Measurements from ENCODE around the gene SLC35B1.

Gene SLC35B1

GRCh38 chr17:49727380-49727779, 19.6 kb upstream of the SLC35B1 start:
- TF ChIP-seq SIN3A (IDR thresholded peaks at IDR 0.05; ENCODE audit: borderline replicate concordance, insufficient read depth, low read length) = no peak
- TF ChIP-seq FOXP2 (optimal IDR thresholded peaks at IDR 0.05; ENCODE audit: borderline replicate concordance, extremely low read depth, extremely low read length, insufficient read depth) = no peak
- TF ChIP-seq POLR2AphosphoS5 (IDR thresholded peaks at IDR 0.05; ENCODE audit: low read depth, low read length) = no peak
- no peak for TF ChIP-seq TAF1 (IDR thresholded peaks at IDR 0.05; ENCODE audit: borderline replicate concordance, insufficient read depth, low read length)
- no peak for TF ChIP-seq REST (IDR thresholded peaks at IDR 0.05; ENCODE audit: insufficient read depth in 1 of 2, low read depth in 2 of 2, low read length in 2 of 2)

- TF ChIP-seq TAF1 (IDR thresholded peaks at IDR 0.05; ENCODE audit: borderline replicate concordance, insufficient read depth, low read length) (no peak), POLR2AphosphoS5 (IDR thresholded peaks at IDR 0.05; ENCODE audit: low read depth, low read length) (no peak)
These were observed 17.8 kb upstream of the SLC35B1 start for GRCh38 chr17:49725452-49726130.

GRCh38 chr17:49723423-49723822, 15.7 kb upstream of the SLC35B1 start:
- TF ChIP-seq TAF1 (IDR thresholded peaks at IDR 0.05; ENCODE audit: borderline replicate concordance, insufficient read depth, low read length) (no peak), SIN3A (IDR thresholded peaks at IDR 0.05; ENCODE audit: borderline replicate concordance, insufficient read depth, low read length) (no peak), POLR2AphosphoS5 (IDR thresholded peaks at IDR 0.05; ENCODE audit: low read depth, low read length) (no peak)

- TF ChIP-seq SIN3A (IDR thresholded peaks at IDR 0.05; ENCODE audit: borderline replicate concordance, insufficient read depth, low read length) (no peak), REST (IDR thresholded peaks at IDR 0.05; ENCODE audit: insufficient read depth in 1 of 2, low read depth in 2 of 2, low read length in 2 of 2) (no peak), FOXP2 (optimal IDR thresholded peaks at IDR 0.05; ENCODE audit: borderline replicate concordance, extremely low read depth, extremely low read length, insufficient read depth) (no peak), TAF1 (IDR thresholded peaks at IDR 0.05; ENCODE audit: borderline replicate concordance, insufficient read depth, low read length) (no peak), POLR2AphosphoS5 (IDR thresholded peaks at IDR 0.05; ENCODE audit: low read depth, low read length) (no peak)
These were observed 14.3 kb upstream of the SLC35B1 start for GRCh38 chr17:49722066-49722465.

GRCh38 chr17:49717371-49717861, 9.7 kb upstream of the SLC35B1 start:
- TF ChIP-seq REST (IDR thresholded peaks at IDR 0.05; ENCODE audit: insufficient read depth in 1 of 2, low read depth in 2 of 2, low read length in 2 of 2) (no peak), SIN3A (IDR thresholded peaks at IDR 0.05; ENCODE audit: borderline replicate concordance, insufficient read depth, low read length) (no peak), FOXP2 (optimal IDR thresholded peaks at IDR 0.05; ENCODE audit: borderline replicate concordance, extremely low read depth, extremely low read length, insufficient read depth) (no peak), TAF1 (IDR thresholded peaks at IDR 0.05; ENCODE audit: borderline replicate concordance, insufficient read depth, low read length) (no peak), POLR2AphosphoS5 (IDR thresholded peaks at IDR 0.05; ENCODE audit: low read depth, low read length) (no peak)

GRCh38 chr17:49716668-49717364, 9.1 kb upstream of the SLC35B1 start:
- TF ChIP-seq POLR2AphosphoS5 (IDR thresholded peaks at IDR 0.05; ENCODE audit: low read depth, low read length) (no peak), TAF1 (IDR thresholded peaks at IDR 0.05; ENCODE audit: borderline replicate concordance, insufficient read depth, low read length) (no peak), SIN3A (IDR thresholded peaks at IDR 0.05; ENCODE audit: borderline replicate concordance, insufficient read depth, low read length) (no peak), REST (IDR thresholded peaks at IDR 0.05; ENCODE audit: insufficient read depth in 1 of 2, low read depth in 2 of 2, low read length in 2 of 2) (no peak), FOXP2 (optimal IDR thresholded peaks at IDR 0.05; ENCODE audit: borderline replicate concordance, extremely low read depth, extremely low read length, insufficient read depth) (no peak)
